Gastrocnemius medialis (tissue), 4 donors: ENCODE measurements around the gene AGPAT3. TPM values are rescaled to one million over a fixed set of nuclear protein-coding genes. Genes with fewer than 3 reads are reported as not detected.

Source experiments
- ATAC-seq, 2 donors: fragments of 150-250 bp; one replicate each; pipeline ENCODE4 v1.9.1; 2016
- DNase-seq, 2 donors: peaks; one replicate each; pipeline ENCODE4 v3.0.0-alpha.2; 2019
- H3K27ac ChIP-seq, 4 donors: fragments of 200-600 bp; sonication (generic); 1 replicate in 1 of 4; 2 replicates in 3 of 4; pipeline ENCODE4 v1.5.1; 2016 to 2018; ENCODE audit warnings: mild to moderate bottlenecking in 2 of 4, moderate library complexity in 1 of 4
- H3K27me3 ChIP-seq, 3 donors: fragments of 200-600 bp; sonication (generic) in 2 of 3; 1 replicate in 1 of 3; 2 replicates in 2 of 3; pipeline versions ENCODE4 v1.5.1 to v1.6.0; 2016 to 2019; ENCODE audit warnings: mild to moderate bottlenecking in 1 of 3, moderate library complexity in 1 of 3
- H3K36me3 ChIP-seq, 2 donors: fragments of 200-600 bp; sonication (generic) in 1 of 2; one replicate each; pipeline ENCODE4 v1.5.1; 2017 to 2018
- H3K4me1 ChIP-seq, 2 donors: fragments of 200-600 bp; sonication (generic) in 1 of 2; one replicate each; pipeline ENCODE4 v1.5.1; 2016 to 2017; ENCODE audit warnings: mild to moderate bottlenecking in 2 of 2
- H3K4me3 ChIP-seq, 4 donors: fragments of 200-600 bp; sonication (generic) in 3 of 4; 1 replicate in 1 of 4; 2 replicates in 3 of 4; pipeline ENCODE4 v1.5.1; 2016 to 2019; ENCODE audit warnings: mild to moderate bottlenecking in 2 of 4
- H3K9me3 ChIP-seq, 3 donors: fragments of 200-600 bp; sonication (generic) in 2 of 3; 1 replicate in 1 of 3; 2 replicates in 2 of 3; pipeline ENCODE4 v1.5.1; 2016 to 2019
- CTCF ChIP-seq, 5 experiments: fragments of 450-650 bp in 3 of 5; fragments of 200-600 bp in 2 of 5; sonication (generic) in 2 of 5; IDR thresholded peaks in 4 of 5; conservative IDR thresholded peaks in 1 of 5; 1 replicate in 4 of 5; 2 replicates in 1 of 5; pipeline ENCODE4 v1.5.1; 2016 to 2019; ENCODE audit warnings: antibody characterized with exemption in 5 of 5, mild to moderate bottlenecking in 3 of 5, moderate library complexity in 3 of 5
- POLR2A ChIP-seq, 2 donors: fragments of 450-650 bp; IDR thresholded peaks; one replicate each; pipeline ENCODE4 v1.6.1; 2017; ENCODE audit warnings: antibody characterized with exemption in 2 of 2, mild to moderate bottlenecking in 2 of 2, moderate library complexity in 2 of 2
- in situ Hi-C, 4 donors: fragments of 200-750 bp; cut with MboI; loops; one replicate each; pipeline versions ENCODE4 v1.15.0 to v1.8.0; 2017; ENCODE audit warnings: low sequenced_read_pairs in 4 of 4
- intact Hi-C: fragments of 100-400 bp; cut with DNase I; formaldehyde crosslinking; loops from one replicate; pipeline ENCODE4 v1.15.1; 2023; ENCODE audit warnings: low total_unique reads
- total RNA-seq, 4 donors: library from RNA; depleted of rRNA; stranded (reverse); fragments of >200 nt; gene quantifications; one replicate each; pipeline versions ENCODE4 v1.1.0 to v1.2.3, GENCODE V29; 2016

The AGPAT3 gene
- total RNA-seq, 4 donors from 2014 or later, result 44.2 to 102 (median 59.3) TPM

- no peak for ATAC-seq
- Histone ChIP-seq H3K4me1 (peaks cover 33 to 49% of the 10 kb centered on the region in 2 donors), H3K9me3 (no peaks in the 10 kb centered on the region), H3K27ac (no peak overlapping the region), H3K4me3 (no peak overlapping the region), H3K36me3 (no peaks in the 10 kb centered on the region), H3K27me3 (no peaks in the 10 kb centered on the region)
- TF ChIP-seq POLR2A (IDR thresholded peaks at IDR 0.05), result no peak
- TF ChIP-seq CTCF (IDR thresholded peaks at IDR 0.05 in 4 of 5, conservative IDR thresholded peaks at IDR 0.05 in 1 of 5), result no peak
- intact Hi-C loops (no loop called here), in situ Hi-C loops (no loop called here)
- no peak for DNase-seq
These were observed 11.6 kb downstream of the AGPAT3 start for GRCh38 chr21:43876605-43877004.

- intact Hi-C loops (no loop called here), in situ Hi-C loops (no loop called here)
- TF ChIP-seq CTCF (IDR thresholded peaks at IDR 0.05 in 4 of 5, conservative IDR thresholded peaks at IDR 0.05 in 1 of 5) (no peak), POLR2A (IDR thresholded peaks at IDR 0.05) (no peak)
- H3K4me3 ChIP-seq, result no peak overlapping the region
- ATAC-seq, result no peak
- no peak overlapping the region for H3K27ac ChIP-seq
- H3K4me1 ChIP-seq, result peaks cover 41 to 49% of the 10 kb centered on the region in 2 donors
- DNase-seq, result no peak
- H3K36me3 ChIP-seq, result no peaks in the 10 kb centered on the region
- no peaks in the 10 kb centered on the region for H3K27me3 ChIP-seq
- no peaks in the 10 kb centered on the region for H3K9me3 ChIP-seq
These were observed 13.0 kb downstream of the AGPAT3 start for GRCh38 chr21:43877936-43878575.

- H3K4me1 ChIP-seq, result peaks cover 37 to 51% of the 10 kb centered on the region in 2 donors
- DNase-seq (no peak), ATAC-seq (peak; percentile 8 to 21)
- no peaks in the 10 kb centered on the region for H3K9me3 ChIP-seq
- H3K36me3 ChIP-seq, result no peaks in the 10 kb centered on the region
- no peak overlapping the region for H3K4me3 ChIP-seq
- TF ChIP-seq POLR2A (IDR thresholded peaks at IDR 0.05), result no peak
- no peak for TF ChIP-seq CTCF (IDR thresholded peaks at IDR 0.05 in 4 of 5, conservative IDR thresholded peaks at IDR 0.05 in 1 of 5)
- peak overlapping the region; percentile 67 to 87 (median 82) for H3K27ac ChIP-seq
- H3K27me3 ChIP-seq, result no peaks in the 10 kb centered on the region
- in situ Hi-C loops, result no loop called here
- intact Hi-C loops, result loop anchor here (2.0 kb wide), 1 partner anchor 13 kb away; no protein-coding TSS in a partner anchor
These were observed 14.5 kb downstream of the AGPAT3 start for GRCh38 chr21:43879348-43880110.

GRCh38 chr21:43880111-43880985 is 15.3 kb downstream of the AGPAT3 start:
- in situ Hi-C loops, result no loop called here
- peak; percentile 90 to 94 for ATAC-seq
- H3K27me3 ChIP-seq, result no peaks in the 10 kb centered on the region
- peak overlapping the region; percentile 67 to 87 (median 82) for H3K27ac ChIP-seq
- no peaks in the 10 kb centered on the region for H3K9me3 ChIP-seq
- H3K4me1 ChIP-seq, result peaks cover 40 to 53% of the 10 kb centered on the region in 2 donors
- H3K4me3 ChIP-seq, result no peak overlapping the region
- TF ChIP-seq POLR2A (IDR thresholded peaks at IDR 0.05) (peak in 1 of 2 donors; percentile 16), CTCF (IDR thresholded peaks at IDR 0.05 in 4 of 5, conservative IDR thresholded peaks at IDR 0.05 in 1 of 5) (peak in 1 of 5 experiments; percentile 15)
- no peaks in the 10 kb centered on the region for H3K36me3 ChIP-seq
- peak; percentile 76 to 88 for DNase-seq
- intact Hi-C loops, result loop anchor here (2.0 kb wide), 1 partner anchor 14 kb away; no protein-coding TSS in a partner anchor
